ENCODE data around the gene RABAC1. TPM values are rescaled to one million over a fixed set of nuclear protein-coding genes. Genes with fewer than 3 reads are reported as not detected.

Gene RABAC1
- polyA plus RNA-seq, 1 donor from 2014 or later = 290 TPM

DNA sequence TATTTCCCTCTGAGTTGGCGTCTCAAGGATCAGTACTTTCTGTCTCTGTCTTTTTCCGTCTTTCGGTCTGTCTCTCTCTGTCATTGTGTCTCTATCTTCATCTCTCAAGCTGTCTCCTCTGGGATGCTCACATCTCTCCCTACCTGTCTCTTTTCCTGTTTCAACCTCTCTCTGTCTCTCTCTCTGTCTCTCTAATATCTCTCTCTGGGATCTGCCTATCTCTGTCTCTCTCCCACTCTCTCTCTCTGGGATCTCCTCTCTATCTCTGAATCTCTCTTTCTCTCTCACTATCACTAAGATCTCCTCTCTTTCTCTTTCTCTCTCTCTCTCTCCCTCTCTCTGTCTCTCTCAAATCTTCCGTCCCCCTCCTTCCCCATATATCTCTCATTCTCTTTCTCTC is 30.9 kb upstream of the RABAC1 start:
- Histone ChIP-seq H3K79me2 (replicated peaks; ENCODE audit: insufficient read depth, low read length) (peaks cover 43% of the 10 kb centered on the region), H3K4me2 (ENCODE audit: low read length) (no peak overlapping the region), H3K4me3 (ENCODE audit: low read length) (no peak overlapping the region), H3K9me3 (ENCODE audit: low read length) (no peaks in the 10 kb centered on the region), H4K20me1 (ENCODE audit: insufficient read depth) (peaks cover 3% of the 10 kb centered on the region), H3K9ac (ENCODE audit: low read length) (no peak overlapping the region), H2AFZ (ENCODE audit: low read depth, low read length) (no peak overlapping the region), H3K27ac (ENCODE audit: low read length) (no peak overlapping the region), H3K36me3 (ENCODE audit: insufficient read depth, low read length) (no peaks in the 10 kb centered on the region), H3F3A (ENCODE audit: insufficient read depth, low read length, poor library complexity, severe bottlenecking) (no peaks in the 10 kb centered on the region), H3K27me3 (ENCODE audit: insufficient read depth, low read depth, low read length) (no peaks in the 10 kb centered on the region), H3K9me2 (ENCODE audit: insufficient read depth, low read length) (no peaks in the 10 kb centered on the region)
- TF ChIP-seq POLR2AphosphoS5 (IDR thresholded peaks at IDR 0.05) (no peak), MXI1 (conservative IDR thresholded peaks at IDR 0.05; ENCODE audit: poor library complexity, severe bottlenecking) (no peak), EP300 (conservative IDR thresholded peaks at IDR 0.05; ENCODE audit: poor library complexity, severe bottlenecking) (no peak), TAF1 (IDR thresholded peaks at IDR 0.05; ENCODE audit: low read depth) (no peak), EZH2 (IDR thresholded peaks at IDR 0.05; ENCODE audit: borderline replicate concordance, insufficient read depth, low read length, poor library complexity, severe bottlenecking) (no peak), SMC3 (conservative IDR thresholded peaks at IDR 0.05; ENCODE audit: poor library complexity) (no peak), RAD21 (conservative IDR thresholded peaks at IDR 0.05) (no peak), REST (IDR thresholded peaks at IDR 0.05; ENCODE audit: borderline replicate concordance) (no peak)
- TF ChIP-seq, protein P1, sequence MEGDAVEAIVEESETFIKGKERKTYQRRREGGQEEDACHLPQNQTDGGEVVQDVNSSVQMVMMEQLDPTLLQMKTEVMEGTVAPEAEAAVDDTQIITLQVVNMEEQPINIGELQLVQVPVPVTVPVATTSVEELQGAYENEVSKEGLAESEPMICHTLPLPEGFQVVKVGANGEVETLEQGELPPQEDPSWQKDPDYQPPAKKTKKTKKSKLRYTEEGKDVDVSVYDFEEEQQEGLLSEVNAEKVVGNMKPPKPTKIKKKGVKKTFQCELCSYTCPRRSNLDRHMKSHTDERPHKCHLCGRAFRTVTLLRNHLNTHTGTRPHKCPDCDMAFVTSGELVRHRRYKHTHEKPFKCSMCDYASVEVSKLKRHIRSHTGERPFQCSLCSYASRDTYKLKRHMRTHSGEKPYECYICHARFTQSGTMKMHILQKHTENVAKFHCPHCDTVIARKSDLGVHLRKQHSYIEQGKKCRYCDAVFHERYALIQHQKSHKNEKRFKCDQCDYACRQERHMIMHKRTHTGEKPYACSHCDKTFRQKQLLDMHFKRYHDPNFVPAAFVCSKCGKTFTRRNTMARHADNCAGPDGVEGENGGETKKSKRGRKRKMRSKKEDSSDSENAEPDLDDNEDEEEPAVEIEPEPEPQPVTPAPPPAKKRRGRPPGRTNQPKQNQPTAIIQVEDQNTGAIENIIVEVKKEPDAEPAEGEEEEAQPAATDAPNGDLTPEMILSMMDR (IDR thresholded peaks at IDR 0.05; ENCODE audit: poor library complexity, severe bottlenecking) = no peak

GRCh38 chr19:41988947-41989346 is 29.8 kb upstream of the RABAC1 start:
- peaks cover 3% of the 10 kb centered on the region for H4K20me1 ChIP-seq (ENCODE audit: insufficient read depth)

More at GRCh38 chr19:41988947-41989346, 29.8 kb upstream of the RABAC1 start:
- Histone ChIP-seq H3K27me3 (ENCODE audit: insufficient read depth, low read depth, low read length) (no peaks in the 10 kb centered on the region), H3K36me3 (ENCODE audit: insufficient read depth, low read length) (no peaks in the 10 kb centered on the region), H3K9me2 (ENCODE audit: insufficient read depth, low read length) (no peaks in the 10 kb centered on the region), H3F3A (ENCODE audit: insufficient read depth, low read length, poor library complexity, severe bottlenecking) (no peaks in the 10 kb centered on the region), H3K9me3 (ENCODE audit: low read length) (no peaks in the 10 kb centered on the region), H3K9ac (ENCODE audit: low read length) (no peak overlapping the region), H3K79me2 (replicated peaks; ENCODE audit: insufficient read depth, low read length) (peaks cover 37% of the 10 kb centered on the region), H3K27ac (ENCODE audit: low read length) (no peak overlapping the region), H2AFZ (ENCODE audit: low read depth, low read length) (no peak overlapping the region), H3K4me3 (ENCODE audit: low read length) (no peak overlapping the region), H3K4me2 (ENCODE audit: low read length) (no peak overlapping the region)
- TF ChIP-seq REST (IDR thresholded peaks at IDR 0.05; ENCODE audit: borderline replicate concordance) (no peak), EZH2 (IDR thresholded peaks at IDR 0.05; ENCODE audit: borderline replicate concordance, insufficient read depth, low read length, poor library complexity, severe bottlenecking) (no peak), RAD21 (conservative IDR thresholded peaks at IDR 0.05) (no peak), EP300 (conservative IDR thresholded peaks at IDR 0.05; ENCODE audit: poor library complexity, severe bottlenecking) (no peak), TAF1 (IDR thresholded peaks at IDR 0.05; ENCODE audit: low read depth) (no peak), MXI1 (conservative IDR thresholded peaks at IDR 0.05; ENCODE audit: poor library complexity, severe bottlenecking) (no peak), SMC3 (conservative IDR thresholded peaks at IDR 0.05; ENCODE audit: poor library complexity) (no peak), POLR2AphosphoS5 (IDR thresholded peaks at IDR 0.05) (no peak)
- TF ChIP-seq, protein P1 (IDR thresholded peaks at IDR 0.05; ENCODE audit: poor library complexity, severe bottlenecking) = no peak
